Placental pericyte (primary cell): ENCODE measurements around the gene OR5P2. TPM values are rescaled to one million over a fixed set of nuclear protein-coding genes. Genes with fewer than 3 reads are reported as not detected.

Experiments used
- total RNA-seq: library from RNA; depleted of rRNA; stranded (reverse); fragments of >200 nt; gene quantifications from 2 replicates; pipeline ENCODE4 v1.2.3, GENCODE V29; 2012

OR5P2 gene, protein sequence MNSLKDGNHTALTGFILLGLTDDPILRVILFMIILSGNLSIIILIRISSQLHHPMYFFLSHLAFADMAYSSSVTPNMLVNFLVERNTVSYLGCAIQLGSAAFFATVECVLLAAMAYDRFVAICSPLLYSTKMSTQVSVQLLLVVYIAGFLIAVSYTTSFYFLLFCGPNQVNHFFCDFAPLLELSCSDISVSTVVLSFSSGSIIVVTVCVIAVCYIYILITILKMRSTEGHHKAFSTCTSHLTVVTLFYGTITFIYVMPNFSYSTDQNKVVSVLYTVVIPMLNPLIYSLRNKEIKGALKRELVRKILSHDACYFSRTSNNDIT
- total RNA-seq = not detected in 2 replicates

GRCh38 chr11:7796842-7797241 is at the start of gene OR5P2:
OR5P2 (minus strand) TSS chr11:7796942; CDS start chr11:7796942, 0 bp downstream.

GRCh38 chr11:7830740-7831139 is 34.0 kb upstream of the OR5P2 start, which contains the start of gene OR5P3:
OR5P3 (minus strand) TSS chr11:7830840.

Other genes starting within 250 kb of the OR5P2 start
- 16.4 and 19.6 TPM in 2 replicates for gene CYB5R2, start 123.4 kb downstream of the OR5P2 start, total RNA-seq
- not detected in 2 replicates for gene OVCH2, start 90.5 kb downstream of the OR5P2 start, total RNA-seq
- gene OR5P3, start 33.9 kb upstream of the OR5P2 start, total RNA-seq = not detected in 2 replicates
- gene OR10A6, start 134.3 kb upstream of the OR5P2 start, total RNA-seq = under 0.01 TPM in 1 of 2 replicates, not detected in the other
- gene OR10A3, start 144.8 kb upstream of the OR5P2 start, total RNA-seq = not detected in 2 replicates
- under 0.01 and 3.4 TPM in 2 replicates for gene NLRP10, start 168.5 kb upstream of the OR5P2 start, total RNA-seq
- 310 and 312 TPM in 2 replicates for gene EIF3F, start 190.4 kb upstream of the OR5P2 start, total RNA-seq